Neural cell (in vitro differentiated cells): Measurements from ENCODE around the gene GAL.

ENCODE experiments used
- EZH2 ChIP-seq: fragments of 200-600, 300-800 bp; shearing (Covaris generic), sonication (generic); IDR thresholded peaks from 2 replicates; pipeline ENCODE4 v1.6.1; 2014; ENCODE audit warnings: antibody characterized with exemption, low read length, borderline replicate concordance, mild to moderate bottlenecking; ENCODE audit not compliant: insufficient read depth, poor library complexity, severe bottlenecking
- MXI1 ChIP-seq: fragments of 450-650 bp; conservative IDR thresholded peaks from 2 replicates; pipeline ENCODE4 v1.6.1; 2014; ENCODE audit warnings: antibody characterized with exemption, mild to moderate bottlenecking; ENCODE audit not compliant: poor library complexity, severe bottlenecking
- TF ChIP-seq, protein P1 (sequence below): fragments of 450-650 bp; IDR thresholded peaks from 2 replicates; pipeline ENCODE4 v1.5.1; 2014; ENCODE audit warnings: antibody characterized with exemption, mild to moderate bottlenecking, moderate library complexity; ENCODE audit not compliant: poor library complexity, severe bottlenecking
- TF ChIP-seq, protein P2 (sequence below): IDR thresholded peaks from 2 replicates; pipeline ENCODE4 v1.6.1; 2012; ENCODE audit warnings: borderline replicate concordance

DNA sequence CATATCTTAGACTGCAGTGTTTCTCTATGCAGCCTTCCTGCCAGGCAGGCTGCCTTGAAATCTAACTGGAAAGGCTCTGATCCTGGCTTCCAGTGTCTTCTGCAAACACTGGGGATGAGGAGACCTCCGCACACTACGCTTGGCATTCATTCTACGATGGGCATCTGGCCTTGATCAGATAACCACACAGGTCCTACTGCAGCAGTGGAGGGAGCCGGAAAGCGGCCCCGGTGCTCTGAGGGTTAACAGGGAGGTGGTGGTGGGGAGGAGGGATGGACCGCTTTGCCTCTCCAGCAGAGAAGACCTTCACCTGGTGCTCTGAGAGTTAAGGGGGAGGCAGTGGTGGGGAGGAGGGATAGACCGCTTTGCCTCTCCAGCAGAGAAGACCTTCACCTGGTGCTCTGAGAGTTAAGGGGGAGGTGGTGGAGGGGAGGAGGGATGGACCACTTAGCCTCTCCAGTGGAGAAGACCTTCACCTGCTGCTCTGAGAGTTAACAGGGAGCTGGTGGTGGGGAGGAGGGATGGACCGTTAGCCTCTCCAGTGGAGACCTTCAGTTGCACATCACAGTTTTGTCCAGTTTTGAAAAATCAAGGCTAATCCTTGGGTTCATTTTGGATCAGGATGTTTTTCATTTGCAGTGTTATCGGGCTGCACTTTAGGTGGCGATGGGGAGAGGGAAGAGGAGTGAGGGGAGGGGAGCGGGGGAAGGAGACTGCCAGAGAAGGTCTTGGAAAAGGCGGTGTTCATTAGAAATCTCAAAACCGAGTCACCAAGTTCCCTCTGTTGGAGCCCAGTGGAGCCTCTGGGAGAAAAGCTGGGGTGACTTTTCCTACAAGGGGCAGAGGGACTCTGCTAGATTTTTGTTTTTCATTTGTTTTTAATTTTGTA is 5.6 kb downstream of the GAL start:
- TF ChIP-seq, protein P1, sequence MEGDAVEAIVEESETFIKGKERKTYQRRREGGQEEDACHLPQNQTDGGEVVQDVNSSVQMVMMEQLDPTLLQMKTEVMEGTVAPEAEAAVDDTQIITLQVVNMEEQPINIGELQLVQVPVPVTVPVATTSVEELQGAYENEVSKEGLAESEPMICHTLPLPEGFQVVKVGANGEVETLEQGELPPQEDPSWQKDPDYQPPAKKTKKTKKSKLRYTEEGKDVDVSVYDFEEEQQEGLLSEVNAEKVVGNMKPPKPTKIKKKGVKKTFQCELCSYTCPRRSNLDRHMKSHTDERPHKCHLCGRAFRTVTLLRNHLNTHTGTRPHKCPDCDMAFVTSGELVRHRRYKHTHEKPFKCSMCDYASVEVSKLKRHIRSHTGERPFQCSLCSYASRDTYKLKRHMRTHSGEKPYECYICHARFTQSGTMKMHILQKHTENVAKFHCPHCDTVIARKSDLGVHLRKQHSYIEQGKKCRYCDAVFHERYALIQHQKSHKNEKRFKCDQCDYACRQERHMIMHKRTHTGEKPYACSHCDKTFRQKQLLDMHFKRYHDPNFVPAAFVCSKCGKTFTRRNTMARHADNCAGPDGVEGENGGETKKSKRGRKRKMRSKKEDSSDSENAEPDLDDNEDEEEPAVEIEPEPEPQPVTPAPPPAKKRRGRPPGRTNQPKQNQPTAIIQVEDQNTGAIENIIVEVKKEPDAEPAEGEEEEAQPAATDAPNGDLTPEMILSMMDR: no peak
- TF ChIP-seq MXI1: no peak
- no peak for TF ChIP-seq EZH2
- TF ChIP-seq, protein P2, sequence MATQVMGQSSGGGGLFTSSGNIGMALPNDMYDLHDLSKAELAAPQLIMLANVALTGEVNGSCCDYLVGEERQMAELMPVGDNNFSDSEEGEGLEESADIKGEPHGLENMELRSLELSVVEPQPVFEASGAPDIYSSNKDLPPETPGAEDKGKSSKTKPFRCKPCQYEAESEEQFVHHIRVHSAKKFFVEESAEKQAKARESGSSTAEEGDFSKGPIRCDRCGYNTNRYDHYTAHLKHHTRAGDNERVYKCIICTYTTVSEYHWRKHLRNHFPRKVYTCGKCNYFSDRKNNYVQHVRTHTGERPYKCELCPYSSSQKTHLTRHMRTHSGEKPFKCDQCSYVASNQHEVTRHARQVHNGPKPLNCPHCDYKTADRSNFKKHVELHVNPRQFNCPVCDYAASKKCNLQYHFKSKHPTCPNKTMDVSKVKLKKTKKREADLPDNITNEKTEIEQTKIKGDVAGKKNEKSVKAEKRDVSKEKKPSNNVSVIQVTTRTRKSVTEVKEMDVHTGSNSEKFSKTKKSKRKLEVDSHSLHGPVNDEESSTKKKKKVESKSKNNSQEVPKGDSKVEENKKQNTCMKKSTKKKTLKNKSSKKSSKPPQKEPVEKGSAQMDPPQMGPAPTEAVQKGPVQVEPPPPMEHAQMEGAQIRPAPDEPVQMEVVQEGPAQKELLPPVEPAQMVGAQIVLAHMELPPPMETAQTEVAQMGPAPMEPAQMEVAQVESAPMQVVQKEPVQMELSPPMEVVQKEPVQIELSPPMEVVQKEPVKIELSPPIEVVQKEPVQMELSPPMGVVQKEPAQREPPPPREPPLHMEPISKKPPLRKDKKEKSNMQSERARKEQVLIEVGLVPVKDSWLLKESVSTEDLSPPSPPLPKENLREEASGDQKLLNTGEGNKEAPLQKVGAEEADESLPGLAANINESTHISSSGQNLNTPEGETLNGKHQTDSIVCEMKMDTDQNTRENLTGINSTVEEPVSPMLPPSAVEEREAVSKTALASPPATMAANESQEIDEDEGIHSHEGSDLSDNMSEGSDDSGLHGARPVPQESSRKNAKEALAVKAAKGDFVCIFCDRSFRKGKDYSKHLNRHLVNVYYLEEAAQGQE: no peak
